Lower leg skin (tissue), 3 donors: ENCODE results near the gene PTBP3.
"Not testable (repeated sequence)": the region's sequence is repeated elsewhere in the genome, so short reads cannot be mapped to it uniquely, and the experiment has no call there.

Experiments
- POLR2A ChIP-seq, 2 donors: fragments of 450-650 bp; IDR thresholded peaks; one replicate each; pipeline ENCODE4 v1.6.1; 2016 to 2017; ENCODE audit warnings: antibody characterized with exemption in 2 of 2, mild to moderate bottlenecking in 1 of 2, moderate library complexity in 1 of 2
- TF ChIP-seq, protein P1 (sequence below), 3 donors: fragments of 450-650 bp; IDR thresholded peaks; one replicate each; pipeline ENCODE4 v1.5.1; 2016; ENCODE audit warnings: antibody characterized with exemption in 3 of 3, mild to moderate bottlenecking in 3 of 3, moderate library complexity in 2 of 3

DNA sequence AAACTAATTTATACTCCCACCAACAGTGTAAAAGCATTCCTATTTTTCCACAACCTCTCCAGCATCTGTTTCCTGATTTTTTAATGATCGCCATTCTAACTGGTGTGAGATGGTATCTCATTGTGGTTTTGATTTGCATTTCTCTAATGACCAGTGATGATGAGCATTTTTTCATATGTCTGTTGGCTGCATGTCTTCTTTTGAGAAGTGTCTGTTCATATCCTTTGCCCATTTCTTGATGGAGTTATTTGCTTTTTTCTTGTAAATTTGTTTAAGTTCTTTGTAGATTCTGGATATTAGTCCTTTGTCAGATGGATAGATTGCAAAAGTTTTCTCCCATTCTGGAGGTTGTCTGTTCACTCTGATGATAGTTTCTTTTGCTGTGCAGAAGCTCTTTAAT is 143.1 kb downstream of the PTBP3 start:
- TF ChIP-seq, protein P1, sequence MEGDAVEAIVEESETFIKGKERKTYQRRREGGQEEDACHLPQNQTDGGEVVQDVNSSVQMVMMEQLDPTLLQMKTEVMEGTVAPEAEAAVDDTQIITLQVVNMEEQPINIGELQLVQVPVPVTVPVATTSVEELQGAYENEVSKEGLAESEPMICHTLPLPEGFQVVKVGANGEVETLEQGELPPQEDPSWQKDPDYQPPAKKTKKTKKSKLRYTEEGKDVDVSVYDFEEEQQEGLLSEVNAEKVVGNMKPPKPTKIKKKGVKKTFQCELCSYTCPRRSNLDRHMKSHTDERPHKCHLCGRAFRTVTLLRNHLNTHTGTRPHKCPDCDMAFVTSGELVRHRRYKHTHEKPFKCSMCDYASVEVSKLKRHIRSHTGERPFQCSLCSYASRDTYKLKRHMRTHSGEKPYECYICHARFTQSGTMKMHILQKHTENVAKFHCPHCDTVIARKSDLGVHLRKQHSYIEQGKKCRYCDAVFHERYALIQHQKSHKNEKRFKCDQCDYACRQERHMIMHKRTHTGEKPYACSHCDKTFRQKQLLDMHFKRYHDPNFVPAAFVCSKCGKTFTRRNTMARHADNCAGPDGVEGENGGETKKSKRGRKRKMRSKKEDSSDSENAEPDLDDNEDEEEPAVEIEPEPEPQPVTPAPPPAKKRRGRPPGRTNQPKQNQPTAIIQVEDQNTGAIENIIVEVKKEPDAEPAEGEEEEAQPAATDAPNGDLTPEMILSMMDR (IDR thresholded peaks at IDR 0.05) = not testable (repeated sequence)
- TF ChIP-seq POLR2A (IDR thresholded peaks at IDR 0.05) = not testable (repeated sequence)
